GM19023 (cell line): ENCODE results near the gene AGAP1.

Experiments used
- ATAC-seq: cut with Tn5 transposase; IDR thresholded peaks from one replicate; pipeline ENCODE4 v1.9.1; 2021; ENCODE audit warnings: mild to moderate bottlenecking, moderate library complexity; ENCODE audit not compliant: unreplicated experiment

The AGAP1 gene

DNA sequence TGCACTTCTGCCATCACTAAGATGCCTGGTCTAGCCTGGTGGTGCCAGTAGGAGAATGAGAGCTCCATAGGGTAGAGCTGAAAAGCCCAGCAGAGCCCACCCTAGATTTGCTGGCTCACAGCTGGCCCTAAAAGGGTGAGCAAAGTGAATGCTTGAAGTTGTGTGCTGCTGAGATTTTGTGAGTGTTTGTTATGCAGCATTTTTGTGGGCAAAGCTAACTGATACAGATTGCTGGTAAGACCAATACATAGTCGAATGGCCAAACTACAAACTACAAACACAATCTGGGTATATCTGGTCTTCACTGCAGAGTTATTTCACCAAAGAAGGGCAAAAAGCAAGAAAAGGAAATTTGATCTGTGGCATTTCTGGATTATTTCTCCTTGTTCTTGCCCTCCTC lies 7.1 kb upstream of the AGAP1 start:
- ATAC-seq = no peak

DNA sequence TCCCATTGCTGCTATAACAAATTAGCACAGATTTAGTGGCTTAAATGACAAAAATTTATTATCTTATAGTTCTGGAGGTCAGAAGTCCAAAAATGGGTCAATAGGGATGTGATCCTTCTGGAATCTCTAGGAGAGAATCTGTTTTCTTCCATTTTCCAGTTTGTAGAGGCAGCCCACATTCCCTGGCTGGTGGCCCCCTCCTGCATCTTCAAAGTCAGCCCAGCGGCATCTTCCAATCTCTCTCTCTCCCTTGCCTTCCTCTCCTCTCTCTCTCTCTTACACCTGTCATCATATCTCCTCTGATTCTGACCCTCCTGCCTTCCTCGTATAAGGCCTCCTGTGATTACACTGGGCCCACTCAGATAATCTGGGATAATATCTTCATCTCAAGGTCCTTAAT lies 3.9 kb upstream of the AGAP1 start:
- no peak for ATAC-seq

DNA sequence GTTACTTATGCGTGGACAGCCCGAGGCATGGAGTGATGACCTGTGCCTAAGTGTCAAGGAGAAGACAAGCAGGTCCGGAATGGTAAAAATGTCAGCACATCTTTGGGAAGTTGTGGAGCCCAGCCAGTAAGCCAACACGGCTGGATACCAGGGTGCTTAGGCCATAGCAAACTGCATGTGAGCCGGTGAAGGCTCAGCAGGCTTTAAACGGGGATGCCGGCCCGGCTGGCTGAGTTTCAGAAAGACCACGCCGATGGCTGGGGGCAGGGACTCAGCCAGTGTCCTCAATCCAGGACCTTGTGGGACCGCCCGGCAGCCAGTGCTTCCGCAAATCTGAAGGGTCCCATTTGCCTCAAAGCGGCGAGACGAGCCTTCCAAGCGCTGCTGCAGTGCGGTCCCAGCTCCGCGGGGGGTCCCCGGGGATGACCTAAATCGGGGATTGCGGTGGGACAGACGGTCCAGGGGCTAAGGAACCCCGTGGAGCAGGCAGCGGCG lies 946 bp upstream of the AGAP1 start:
- no peak for ATAC-seq

DNA sequence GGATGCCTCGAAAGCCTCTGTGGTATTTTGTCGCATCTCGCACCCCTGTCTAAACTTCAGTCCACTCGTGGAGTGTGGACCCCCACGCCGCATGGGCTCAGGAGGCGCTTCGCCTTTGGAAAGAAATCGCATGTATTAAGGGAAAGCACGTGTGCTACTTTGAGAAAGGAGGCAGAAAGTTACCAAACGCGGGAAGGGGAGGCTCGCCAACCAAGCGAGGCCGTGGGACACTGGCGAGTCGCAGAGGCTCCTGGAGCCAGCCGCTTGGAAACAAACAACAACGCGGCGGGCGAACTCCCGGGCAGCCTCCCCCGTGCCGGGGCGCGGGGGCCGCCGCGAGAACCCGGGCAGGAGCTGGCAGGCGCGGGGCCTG lies 455 bp upstream of the AGAP1 start:
- ATAC-seq = no peak

GRCh38 chr2:235494716-235495372 lies 1.0 kb downstream of the AGAP1 start:
- ATAC-seq = no peak

DNA sequence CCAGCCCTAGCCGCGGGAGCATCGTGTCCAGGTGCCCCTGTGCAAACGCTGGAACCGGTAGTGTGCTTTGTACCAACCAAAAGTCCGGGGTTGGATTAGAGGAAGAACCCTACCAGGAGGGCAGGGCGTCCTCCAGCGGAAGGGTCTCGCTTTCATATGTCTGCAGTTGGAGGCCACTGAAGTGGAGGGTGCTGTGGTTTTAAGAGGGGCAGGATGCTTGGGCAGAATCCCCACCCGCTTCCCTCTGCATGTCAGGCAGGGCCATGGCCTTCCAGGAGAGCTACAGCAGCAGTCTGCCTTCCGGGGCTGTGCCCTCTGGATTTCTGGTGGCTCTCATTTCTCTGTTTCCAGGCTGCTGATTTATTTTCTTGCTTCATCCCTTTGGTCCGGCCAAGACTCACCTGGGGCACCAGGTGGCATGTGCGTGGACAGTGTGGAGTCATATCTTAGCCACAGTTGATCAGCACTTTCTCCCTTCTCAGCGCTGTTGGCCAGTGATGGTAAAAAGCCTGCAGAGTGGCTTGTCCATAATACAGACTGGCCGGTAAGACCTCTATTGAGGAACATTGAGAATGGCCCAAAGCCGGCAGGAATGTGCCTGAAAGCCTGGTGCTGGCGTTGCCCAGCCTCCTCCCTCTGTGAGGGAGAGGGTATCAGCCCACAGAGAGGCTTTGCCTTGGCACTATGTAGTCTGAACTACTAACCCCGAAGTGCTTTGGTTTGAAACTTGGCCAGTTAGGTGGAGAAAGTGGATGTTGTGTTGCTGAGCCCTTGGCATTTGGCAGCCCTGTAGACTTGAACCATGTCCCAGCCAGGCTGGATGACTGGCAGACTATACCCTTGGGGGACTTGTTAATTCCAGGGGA lies 1.8 kb downstream of the AGAP1 start:
- ATAC-seq = no peak

- no peak for ATAC-seq
Observed at GRCh38 chr2:235496239-235496621, 2.4 kb downstream of the AGAP1 start.

DNA sequence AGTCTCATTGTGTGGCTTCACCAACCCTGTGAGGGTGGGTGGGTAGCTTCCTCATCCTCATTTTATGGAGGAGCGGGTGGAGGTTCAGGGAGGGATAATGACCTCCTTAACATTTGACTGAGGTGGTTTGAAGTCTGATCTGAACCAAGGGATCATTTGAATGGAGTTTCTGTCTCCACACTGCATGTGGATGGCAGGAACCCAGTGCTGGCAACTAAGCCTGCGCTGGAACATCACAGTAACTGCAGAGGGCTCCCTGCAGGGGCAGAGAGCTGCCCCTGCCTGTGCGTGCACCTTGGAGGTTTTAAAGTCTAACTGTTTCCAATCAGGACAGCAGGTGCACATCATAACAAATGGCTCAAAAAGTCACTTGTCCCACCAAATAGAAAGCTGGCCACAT lies 3.3 kb downstream of the AGAP1 start:
- no peak for ATAC-seq

- ATAC-seq = no peak
Observed at GRCh38 chr2:235498541-235498940, 4.7 kb downstream of the AGAP1 start.

- no peak for ATAC-seq
Observed at GRCh38 chr2:235498946-235499812, 5.3 kb downstream of the AGAP1 start.

DNA sequence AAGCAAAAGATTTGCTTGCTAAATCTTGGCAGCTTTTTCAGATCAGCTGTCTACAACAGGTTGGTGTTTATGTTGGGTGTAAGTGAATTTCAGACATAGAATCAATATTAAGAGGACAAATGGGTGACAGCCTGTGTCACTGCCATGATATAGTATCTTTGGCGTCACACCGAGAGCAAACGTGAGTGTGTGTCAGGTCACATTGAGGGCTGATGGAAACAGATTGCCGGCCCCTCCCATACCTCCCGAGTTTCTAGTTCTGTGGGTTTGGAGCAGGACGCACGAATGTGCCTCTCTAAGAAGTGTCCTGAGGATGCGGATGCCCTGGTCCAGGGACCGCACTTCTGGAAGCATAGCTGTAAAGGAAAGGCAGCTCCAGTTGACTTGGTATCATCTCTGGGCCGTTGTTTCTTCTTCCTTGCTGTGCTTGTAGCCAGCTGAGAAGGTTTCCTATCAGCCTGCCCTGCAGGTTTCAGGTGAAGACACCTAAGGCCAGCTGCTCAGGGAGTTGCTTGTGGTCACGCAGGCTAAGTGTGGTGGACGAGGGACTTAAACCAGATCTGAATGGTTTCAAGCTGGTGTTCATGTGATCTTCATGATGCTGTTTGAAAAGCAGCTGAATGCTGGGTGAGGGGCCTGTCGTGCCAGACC lies 6.4 kb downstream of the AGAP1 start:
- no peak for ATAC-seq

DNA sequence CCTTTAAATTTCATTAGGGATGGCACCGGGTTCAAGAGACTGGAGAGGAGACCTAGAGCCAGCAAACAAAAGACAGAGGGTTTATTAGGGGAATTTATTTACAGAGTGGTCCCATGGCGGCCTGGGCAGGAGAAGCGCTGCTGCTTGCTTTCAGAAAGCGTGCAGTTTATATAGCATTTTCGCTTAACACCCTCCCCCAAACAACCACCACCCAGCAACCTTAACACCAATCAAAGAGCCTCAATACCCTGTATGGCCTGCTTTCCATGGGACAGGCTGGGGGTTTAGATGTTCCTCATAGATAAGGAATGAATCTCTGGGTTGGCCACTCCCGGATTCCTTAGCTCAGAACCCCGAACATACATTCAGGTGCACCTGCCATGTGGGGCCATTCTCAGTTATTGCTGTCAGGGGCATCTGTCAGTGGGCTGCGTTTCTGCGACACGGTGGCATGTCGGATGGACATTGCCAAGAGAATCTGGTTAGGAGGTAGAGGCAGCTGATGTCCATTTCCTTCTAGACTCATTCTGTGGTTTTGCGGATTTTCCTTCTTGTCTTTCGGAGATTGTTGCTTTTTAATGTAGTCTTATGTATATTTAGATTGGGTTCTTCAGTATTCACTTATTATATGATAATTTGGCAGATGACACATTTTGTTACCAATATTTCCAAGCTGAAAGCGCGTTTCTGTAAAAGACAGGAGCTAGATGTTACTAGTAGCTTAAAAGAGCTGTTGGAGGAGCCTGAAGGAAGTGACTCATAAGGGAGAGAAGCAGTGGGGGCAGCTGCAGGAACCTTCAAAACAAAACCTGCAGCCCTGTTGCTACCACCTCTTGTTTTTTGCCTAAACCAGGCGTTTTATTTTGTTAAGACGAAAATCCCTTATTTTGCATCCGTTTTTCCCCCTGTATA lies 7.2 kb downstream of the AGAP1 start:
- ATAC-seq = no peak

DNA sequence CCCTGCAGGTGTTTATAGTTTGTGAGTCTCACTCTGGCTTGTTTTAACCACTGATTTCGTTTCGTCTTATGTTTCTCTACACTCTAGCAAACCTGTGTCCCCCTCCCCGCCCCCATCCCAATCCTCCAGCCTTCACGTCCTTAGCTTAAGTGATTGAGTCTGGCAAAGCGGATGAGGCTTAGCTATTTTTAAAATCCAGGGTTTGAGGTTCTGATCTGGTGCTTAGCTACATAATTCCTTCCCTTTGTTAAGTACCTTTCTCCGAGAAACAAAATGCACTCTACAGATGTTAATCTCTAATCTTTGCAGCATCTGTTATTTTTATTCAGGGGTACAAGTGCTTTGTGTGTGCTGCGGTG lies 7.8 kb downstream of the AGAP1 start:
- no peak for ATAC-seq

DNA sequence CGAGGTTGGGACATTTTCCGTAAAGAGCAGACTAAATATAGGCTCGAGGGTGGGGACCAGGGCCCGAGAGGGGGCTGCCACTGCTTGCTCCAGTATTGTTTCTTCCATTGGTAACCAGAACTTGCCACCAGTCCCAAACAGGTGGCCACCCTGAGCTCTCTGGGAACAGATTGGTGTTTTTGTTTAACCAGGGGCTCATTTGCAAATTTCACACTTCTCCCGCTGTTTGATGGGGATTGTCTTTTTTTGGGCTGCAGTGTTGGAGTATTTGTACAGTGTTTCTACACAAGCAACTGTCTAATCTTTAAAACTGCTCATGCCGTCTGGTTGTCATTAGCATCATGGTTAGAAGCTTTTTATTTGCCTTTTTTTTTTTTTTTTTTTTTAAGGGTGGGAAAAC lies 8.5 kb downstream of the AGAP1 start:
- ATAC-seq = no peak

DNA sequence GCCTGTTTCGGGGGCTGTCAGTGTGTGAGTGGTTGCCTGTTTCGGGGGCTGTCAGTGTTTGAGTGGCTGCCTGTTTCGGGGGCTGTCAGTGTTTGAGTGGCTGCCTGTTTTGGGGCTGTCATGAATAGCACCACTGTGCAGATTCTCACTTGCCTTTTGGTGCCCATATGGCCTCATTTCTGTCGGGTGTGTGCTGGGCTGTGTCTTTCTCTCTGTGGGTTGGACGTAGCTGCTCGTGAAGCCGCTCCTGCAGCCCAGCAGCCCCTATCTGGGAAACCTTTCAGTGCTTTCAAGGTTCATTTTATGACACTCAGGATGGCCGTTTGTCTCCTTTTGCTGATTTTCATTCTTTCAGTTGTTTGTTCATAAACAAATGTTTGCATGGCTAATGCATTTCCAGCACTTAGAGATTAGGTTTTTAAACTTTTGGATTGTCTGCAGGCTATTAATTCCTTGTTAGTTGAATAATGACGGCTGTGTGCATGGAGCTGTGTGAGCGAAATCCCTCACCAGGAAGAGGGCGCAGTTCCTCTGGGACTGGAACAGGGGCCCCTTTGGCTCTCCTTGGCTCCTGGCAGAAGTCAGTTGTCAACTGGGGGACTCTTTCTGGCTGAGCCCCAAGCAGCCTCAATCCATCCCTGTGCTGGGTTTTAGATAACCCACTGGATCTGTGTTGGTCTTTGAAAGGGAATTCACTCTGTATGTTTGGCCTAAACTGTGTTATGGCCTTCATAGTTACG lies 10.8 kb downstream of the AGAP1 start:
- no peak for ATAC-seq

DNA sequence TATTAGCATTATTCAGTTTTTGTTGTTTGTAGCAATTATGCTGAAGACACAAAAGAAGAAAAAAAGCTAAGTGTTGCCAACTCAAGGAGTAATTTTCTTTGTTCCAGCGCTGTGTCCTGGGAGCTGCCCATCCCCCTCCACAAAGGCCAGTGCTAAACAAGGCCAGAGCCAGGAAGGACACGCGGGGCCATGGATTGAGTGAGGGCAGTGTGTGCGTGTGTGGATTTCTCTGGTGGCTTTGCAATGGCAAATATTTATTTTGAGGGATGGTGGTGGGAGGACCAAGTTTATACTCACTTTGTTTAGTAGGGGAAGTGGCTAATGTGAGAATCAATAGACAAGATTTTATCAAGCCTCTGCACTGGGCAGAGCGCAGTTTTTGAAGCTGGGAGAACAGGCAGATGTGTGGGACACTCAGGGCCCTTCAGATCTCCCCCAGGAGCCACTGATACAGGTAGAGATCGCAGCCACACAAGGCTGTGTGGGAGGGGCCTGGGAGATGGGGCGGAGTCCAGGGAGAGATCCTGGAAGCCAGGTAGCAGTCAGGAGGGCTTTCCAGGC lies 11.4 kb downstream of the AGAP1 start:
- ATAC-seq = no peak

DNA sequence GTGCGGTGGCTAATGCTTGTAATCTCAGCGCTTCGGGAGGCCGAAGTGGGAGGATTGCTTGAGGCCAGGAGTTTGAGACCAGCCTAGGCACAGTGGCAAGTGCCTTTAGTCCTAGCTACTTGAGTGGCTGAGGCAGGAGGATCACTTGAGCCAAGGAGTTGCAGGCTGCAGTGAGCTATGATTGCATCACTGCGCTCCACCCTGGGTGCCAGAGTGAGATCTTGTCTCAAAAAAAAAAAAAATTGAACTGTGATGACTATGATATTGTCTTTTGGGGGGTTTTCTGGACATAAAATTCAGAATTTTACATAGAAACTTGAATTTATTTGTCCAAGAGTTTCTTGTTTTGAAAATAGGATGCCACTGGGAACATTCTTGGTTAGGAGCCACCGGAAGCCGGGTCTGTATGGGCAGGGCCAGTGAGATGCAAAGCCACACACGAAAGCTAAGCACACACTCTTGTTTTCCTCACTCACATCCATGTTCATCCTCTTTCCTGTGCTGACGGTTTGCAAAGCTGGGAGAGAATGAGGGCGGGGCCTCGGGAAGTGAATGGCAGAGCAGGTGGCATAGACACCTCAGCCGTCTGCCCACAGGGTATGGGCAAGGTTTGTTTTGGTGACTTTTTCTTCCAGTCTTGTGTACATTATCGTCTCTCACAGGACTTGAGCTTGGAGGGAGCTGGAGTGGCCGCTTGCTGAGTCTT lies 12.6 kb downstream of the AGAP1 start:
- no peak for ATAC-seq

DNA sequence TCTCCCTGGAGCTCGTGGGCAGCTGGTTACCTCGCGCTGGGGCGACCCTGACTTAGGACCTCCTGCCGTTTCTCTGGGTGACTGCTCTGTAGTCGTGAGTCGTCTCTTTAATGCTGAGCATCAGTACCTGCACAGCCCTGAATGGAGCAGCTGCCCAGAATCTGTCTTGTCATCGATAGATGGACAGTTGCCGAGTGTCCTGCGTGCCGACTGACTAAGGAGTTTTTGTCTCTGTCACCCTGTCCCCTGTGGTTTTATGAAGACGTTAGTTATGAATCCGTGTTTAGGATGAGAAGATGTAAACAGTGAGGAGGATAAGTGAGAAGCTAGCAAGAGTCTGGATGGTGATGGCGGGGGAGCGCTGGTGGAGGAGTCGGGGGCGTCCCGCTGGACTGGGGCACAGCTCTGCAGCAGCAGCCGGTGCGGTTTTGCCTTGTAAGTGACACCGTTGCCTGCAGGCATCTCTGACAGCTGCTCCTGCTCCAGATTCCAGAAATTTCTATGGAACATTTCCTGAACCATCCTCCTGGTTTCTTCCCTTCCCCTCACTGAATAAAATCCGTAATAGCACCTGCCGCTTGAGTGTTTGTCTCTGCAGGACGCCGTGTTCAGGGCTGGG lies 13.3 kb downstream of the AGAP1 start:
- ATAC-seq = no peak
